Measurements from ENCODE around the gene CDYL2.

CDYL2 gene

GRCh38 chr16:80585764-80586163 lies 218.6 kb downstream of the CDYL2 start:
- TF ChIP-seq GATA3 (IDR thresholded peaks at IDR 0.05; ENCODE audit: low read depth, low read length), result no peak
- TF ChIP-seq GATA2 (IDR thresholded peaks at IDR 0.05; ENCODE audit: low read depth, low read length), result no peak

GRCh38 chr16:80583466-80583865 lies 220.9 kb downstream of the CDYL2 start:
- no peak for TF ChIP-seq GATA3 (IDR thresholded peaks at IDR 0.05; ENCODE audit: low read depth, low read length)
- TF ChIP-seq GATA2 (IDR thresholded peaks at IDR 0.05; ENCODE audit: low read depth, low read length), result no peak

- TF ChIP-seq GATA2 (IDR thresholded peaks at IDR 0.05; ENCODE audit: low read depth, low read length) (no peak), GATA3 (IDR thresholded peaks at IDR 0.05; ENCODE audit: low read depth, low read length) (no peak)
Observed at GRCh38 chr16:80580109-80580832, 224.1 kb downstream of the CDYL2 start.

DNA sequence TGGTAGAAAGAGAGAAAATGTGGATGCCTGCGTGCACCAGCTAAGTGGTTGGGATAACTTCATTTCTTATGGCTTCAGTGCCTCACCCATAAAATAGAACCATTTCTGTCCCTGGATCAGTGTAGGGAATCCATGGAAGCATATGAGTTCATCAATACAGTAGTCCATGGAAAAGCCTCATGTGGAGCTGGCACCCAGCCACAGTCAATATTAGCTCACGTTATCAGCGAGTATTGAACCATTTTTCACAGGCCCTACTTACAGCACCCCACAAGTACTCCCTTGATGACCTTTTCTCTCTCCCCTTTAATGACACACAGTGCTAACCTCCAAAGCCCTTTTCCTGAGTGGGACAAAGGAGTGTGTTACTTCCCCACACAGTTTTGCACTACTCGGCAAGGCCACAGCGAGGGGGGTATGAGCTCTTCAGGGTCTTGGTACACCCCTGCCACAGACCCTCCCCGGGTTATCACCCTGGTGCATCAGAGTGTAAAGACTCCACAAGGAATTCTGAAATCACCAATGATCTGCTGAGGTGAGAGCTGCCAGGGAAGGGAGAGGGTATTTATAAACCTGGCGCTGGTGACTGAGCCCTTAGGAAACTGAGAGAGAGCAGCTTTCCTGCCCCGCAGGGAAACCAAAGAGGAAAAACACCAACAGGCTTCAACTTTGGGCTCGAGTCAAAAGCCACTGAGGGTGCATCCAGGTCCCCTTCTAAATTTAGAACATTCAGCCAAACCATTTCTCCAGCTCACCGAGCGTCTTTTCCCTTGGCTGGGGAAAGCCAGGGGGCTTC lies 226.7 kb downstream of the CDYL2 start:
- no peak for TF ChIP-seq GATA2 (IDR thresholded peaks at IDR 0.05; ENCODE audit: low read depth, low read length)
- TF ChIP-seq GATA3 (IDR thresholded peaks at IDR 0.05; ENCODE audit: low read depth, low read length), result no peak

DNA sequence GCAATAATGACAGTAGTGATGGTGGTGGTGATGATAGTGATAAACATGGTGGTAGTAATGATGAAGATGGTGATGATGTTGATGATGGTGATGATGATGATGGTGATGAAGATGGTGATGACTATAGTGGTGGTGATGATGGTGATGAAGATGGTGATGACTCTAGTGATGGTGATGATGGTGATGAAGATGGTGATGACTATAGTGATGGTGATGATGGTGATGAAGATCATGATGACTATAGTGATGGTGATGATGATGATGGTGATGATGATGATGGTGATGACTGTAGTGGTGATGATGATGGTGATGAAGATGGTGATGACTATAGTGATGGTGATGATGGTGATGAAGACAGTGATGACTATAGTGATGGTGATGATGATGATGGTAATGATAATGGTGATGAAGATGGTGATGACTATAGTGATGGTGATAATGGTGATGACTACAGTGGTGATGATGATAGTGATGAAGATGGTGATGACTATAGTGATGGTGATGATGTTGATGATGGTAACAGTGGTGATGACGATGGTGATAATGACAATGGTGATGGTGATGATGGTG lies 228.0 kb downstream of the CDYL2 start:
- TF ChIP-seq GATA3 (IDR thresholded peaks at IDR 0.05; ENCODE audit: low read depth, low read length) (no peak), GATA2 (IDR thresholded peaks at IDR 0.05; ENCODE audit: low read depth, low read length) (no peak)

DNA sequence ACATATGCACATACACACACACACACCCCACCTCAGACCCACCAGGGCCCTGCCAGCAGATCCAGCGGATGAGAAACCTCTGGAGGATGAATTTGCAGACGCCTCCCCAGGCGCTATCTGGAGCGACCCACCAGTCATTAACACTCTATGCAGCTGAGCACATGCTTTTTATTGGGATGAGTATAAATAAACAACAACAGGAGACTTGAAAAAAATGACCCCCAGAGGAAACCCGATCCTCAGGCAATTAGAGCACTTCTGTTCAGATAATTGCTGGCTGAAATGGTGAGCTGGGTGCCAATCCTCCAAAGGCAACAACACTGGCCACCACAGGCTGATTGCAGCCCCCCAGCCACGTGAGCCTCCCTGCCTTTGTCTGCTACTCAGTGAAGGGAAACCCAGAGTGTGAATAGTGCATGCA lies 230.7 kb downstream of the CDYL2 start:
- no peak for TF ChIP-seq GATA3 (IDR thresholded peaks at IDR 0.05; ENCODE audit: low read depth, low read length)
- TF ChIP-seq GATA2 (IDR thresholded peaks at IDR 0.05; ENCODE audit: low read depth, low read length), result no peak

DNA sequence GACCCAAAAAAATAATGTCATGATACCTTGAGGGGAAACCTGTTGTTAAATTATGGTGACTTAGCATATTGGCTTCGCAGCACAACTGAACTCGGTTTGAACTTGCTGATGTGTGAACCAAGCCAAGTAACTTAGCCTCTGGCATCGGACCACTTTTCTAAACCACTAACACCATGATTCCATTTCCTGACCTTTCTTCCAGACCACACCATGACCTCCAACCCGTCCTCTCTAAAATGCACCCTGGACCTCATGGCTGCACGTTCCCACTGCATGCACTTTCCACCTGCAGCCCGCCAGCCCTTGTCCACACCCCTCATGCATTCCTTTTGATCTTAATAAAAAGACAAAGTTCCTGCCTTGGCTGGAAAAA lies 234.3 kb downstream of the CDYL2 start:
- TF ChIP-seq GATA3 (IDR thresholded peaks at IDR 0.05; ENCODE audit: low read depth, low read length) (no peak), GATA2 (IDR thresholded peaks at IDR 0.05; ENCODE audit: low read depth, low read length) (no peak)

- no peak for TF ChIP-seq GATA2 (IDR thresholded peaks at IDR 0.05; ENCODE audit: low read depth, low read length)
- TF ChIP-seq GATA3 (IDR thresholded peaks at IDR 0.05; ENCODE audit: low read depth, low read length), result no peak
Observed at GRCh38 chr16:80569440-80570105, 234.8 kb downstream of the CDYL2 start.

GRCh38 chr16:80564394-80564793 lies 240.0 kb downstream of the CDYL2 start:
- TF ChIP-seq GATA3 (IDR thresholded peaks at IDR 0.05; ENCODE audit: low read depth, low read length) (no peak), GATA2 (IDR thresholded peaks at IDR 0.05; ENCODE audit: low read depth, low read length) (no peak)

DNA sequence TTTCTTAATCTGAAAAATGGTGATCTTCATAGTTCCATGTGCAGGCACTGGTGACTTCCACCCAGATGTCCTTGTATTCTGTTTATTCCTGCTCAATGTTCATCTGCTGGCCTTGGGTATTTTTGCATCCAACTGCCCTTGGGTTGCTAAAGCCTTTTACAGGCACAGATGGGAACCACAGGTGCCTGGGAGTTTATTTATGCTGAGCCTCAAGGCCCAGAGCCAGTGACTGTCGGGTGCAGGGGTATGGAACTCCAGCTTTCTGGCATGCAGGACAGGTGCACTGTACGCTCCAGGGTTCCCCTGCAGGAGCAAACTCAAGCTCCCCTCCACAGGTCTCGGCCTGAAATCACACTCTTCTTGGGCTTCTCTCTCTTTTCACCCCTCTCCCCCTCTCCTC lies 241.3 kb downstream of the CDYL2 start:
- no peak for TF ChIP-seq GATA2 (IDR thresholded peaks at IDR 0.05; ENCODE audit: low read depth, low read length)
- no peak for TF ChIP-seq GATA3 (IDR thresholded peaks at IDR 0.05; ENCODE audit: low read depth, low read length)

DNA sequence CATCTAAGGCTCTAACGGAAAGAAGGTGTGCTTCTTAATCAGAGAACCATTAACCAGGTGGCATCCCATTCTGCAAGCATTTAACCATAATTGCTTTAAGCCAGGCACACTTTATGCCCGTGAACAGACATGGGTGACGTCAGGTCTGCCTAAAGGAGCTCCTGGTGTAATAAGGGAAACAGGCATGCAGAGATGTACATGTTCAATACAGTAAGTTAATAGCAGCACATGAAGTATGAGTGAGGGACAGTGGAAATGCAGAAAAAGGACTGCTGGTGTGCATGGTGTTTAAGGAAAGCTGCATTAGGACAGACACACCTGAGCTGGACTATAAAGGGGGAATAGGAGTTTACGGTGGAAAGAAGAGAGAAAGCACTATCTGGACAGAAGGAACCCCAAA lies 245.0 kb downstream of the CDYL2 start:
- TF ChIP-seq GATA2 (IDR thresholded peaks at IDR 0.05; ENCODE audit: low read depth, low read length), result no peak
- no peak for TF ChIP-seq GATA3 (IDR thresholded peaks at IDR 0.05; ENCODE audit: low read depth, low read length)

DNA sequence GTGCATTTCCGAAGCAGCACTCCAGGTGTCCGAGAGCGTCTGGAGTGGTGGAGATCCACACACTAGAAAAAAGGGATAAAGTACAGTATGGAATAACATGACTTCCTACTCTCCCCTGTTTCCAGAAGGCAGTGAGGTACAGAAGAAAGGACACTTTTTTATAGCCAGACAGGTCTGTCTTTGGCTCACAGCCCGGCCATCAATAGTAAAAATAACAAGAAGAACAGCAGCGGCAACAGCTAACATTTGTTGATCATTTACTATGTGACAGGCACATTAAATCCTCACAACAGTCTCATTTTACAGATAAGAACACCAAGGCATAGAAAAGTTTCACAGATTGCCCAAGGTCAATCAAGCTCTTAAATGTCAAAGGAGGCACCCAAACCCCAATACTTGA lies 247.4 kb downstream of the CDYL2 start:
- TF ChIP-seq GATA2 (IDR thresholded peaks at IDR 0.05; ENCODE audit: low read depth, low read length) (no peak), GATA3 (IDR thresholded peaks at IDR 0.05; ENCODE audit: low read depth, low read length) (no peak)

GRCh38 chr16:80556481-80556880 lies 247.9 kb downstream of the CDYL2 start:
- no peak for TF ChIP-seq GATA2 (IDR thresholded peaks at IDR 0.05; ENCODE audit: low read depth, low read length)
- no peak for TF ChIP-seq GATA3 (IDR thresholded peaks at IDR 0.05; ENCODE audit: low read depth, low read length)

GRCh38 chr16:80554033-80554432 lies 250.4 kb downstream of the CDYL2 start:
- TF ChIP-seq GATA2 (IDR thresholded peaks at IDR 0.05; ENCODE audit: low read depth, low read length), result no peak
- no peak for TF ChIP-seq GATA3 (IDR thresholded peaks at IDR 0.05; ENCODE audit: low read depth, low read length)
